GM21786 (cell line): ENCODE measurements around the gene DCST2.
"Not testable (repeated sequence)": the region's sequence is repeated elsewhere in the genome, so short reads cannot be mapped to it uniquely, and the experiment has no call there.

Source experiments
- ATAC-seq: cut with Tn5 transposase; IDR thresholded peaks from one replicate; pipeline ENCODE4 v1.9.1; 2021; ENCODE audit not compliant: unreplicated experiment

Gene DCST2

GRCh38 chr1:154999571-155000410 lies 33.8 kb downstream of the DCST2 start:
- no peak for ATAC-seq

- ATAC-seq: no peak
Observed at GRCh38 chr1:154998818-154999570, 34.6 kb downstream of the DCST2 start.

- ATAC-seq: no peak
Observed at GRCh38 chr1:154998201-154998780, 35.3 kb downstream of the DCST2 start.

- ATAC-seq: no peak
Observed at GRCh38 chr1:154996966-154997701, 36.4 kb downstream of the DCST2 start.

- ATAC-seq: not testable (repeated sequence)
Observed at GRCh38 chr1:154995301-154995983, 38.1 kb downstream of the DCST2 start.

- no peak for ATAC-seq
Observed at GRCh38 chr1:154994591-154994990, 39.0 kb downstream of the DCST2 start.

GRCh38 chr1:154994269-154994587 lies 39.4 kb downstream of the DCST2 start:
- no peak for ATAC-seq

GRCh38 chr1:154993572-154994268 lies 39.9 kb downstream of the DCST2 start, which contains the start of gene LENEP:
Gene LENEP (plus strand): TSS chr1:154993586. CDS start chr1:154993608, 22 bp downstream.
- ATAC-seq: no peak

GRCh38 chr1:154992721-154993571 lies 40.6 kb downstream of the DCST2 start:
- no peak for ATAC-seq

GRCh38 chr1:154990276-154990675 lies 43.3 kb downstream of the DCST2 start:
- ATAC-seq: no peak

- ATAC-seq: no peak
Observed at GRCh38 chr1:154989195-154989860, 44.3 kb downstream of the DCST2 start.

- ATAC-seq: no peak
Observed at GRCh38 chr1:154988058-154988954, 45.3 kb downstream of the DCST2 start.

- ATAC-seq: no peak
Observed at GRCh38 chr1:154987326-154987725, 46.3 kb downstream of the DCST2 start.

- not testable (repeated sequence) for ATAC-seq
Observed at GRCh38 chr1:154986736-154987135, 46.8 kb downstream of the DCST2 start.

GRCh38 chr1:154983776-154984466 lies 49.7 kb downstream of the DCST2 start:
- ATAC-seq: no peak

- peak; percentile 97 for ATAC-seq
Observed at GRCh38 chr1:154982897-154983648, 50.5 kb downstream of the DCST2 start, which contains the start of gene FLAD1. Gene FLAD1 (plus strand): TSS chr1:154983344. CDS start chr1:154983695, 351 bp downstream.
